HCT116 (cell line): ENCODE results near the gene GTF2H4.

Experiments
- EZH2phosphoT487 ChIP-seq: fragments of 200-600 bp; IDR thresholded peaks from 2 replicates; pipeline ENCODE4 v1.6.1; 2018; ENCODE audit warnings: antibody characterized with exemption, borderline replicate concordance
- JUND ChIP-seq: IDR thresholded peaks from 2 replicates; pipeline ENCODE4 v1.6.1; 2012
- POLR2A ChIP-seq: IDR thresholded peaks from 2 replicates; pipeline ENCODE4 v1.7.0; 2011; ENCODE audit warnings: borderline replicate concordance; ENCODE audit not compliant: insufficient read depth, insufficient read length; ENCODE audit errors: extremely low read depth
- POLR2AphosphoS5 ChIP-seq: IDR thresholded peaks from 2 replicates; pipeline ENCODE4 v1.6.1; 2011; ENCODE audit warnings: mild to moderate bottlenecking, low read depth, low read length, moderate library complexity
- SRF ChIP-seq: IDR thresholded peaks from 2 replicates; pipeline ENCODE4 v1.6.1; 2012; ENCODE audit warnings: low read depth
- TCF7L2 ChIP-seq: IDR thresholded peaks from 2 replicates; pipeline ENCODE4 v1.7.0; 2011; ENCODE audit warnings: borderline replicate concordance, inconsistent platforms; ENCODE audit not compliant: insufficient read depth, insufficient read length; ENCODE audit errors: extremely low read depth
- ZFX ChIP-seq: fragments of 450-650 bp; IDR thresholded peaks from 2 replicates; pipeline ENCODE4 v1.6.1; 2017
- ZNF274 ChIP-seq: fragments of 200-500 bp; sonication (Bioruptor generic); IDR thresholded peaks from 2 replicates; pipeline ENCODE4 v1.6.1; 2014; ENCODE audit warnings: mild to moderate bottlenecking, low read depth, low read length, inconsistent platforms
- TF ChIP-seq, protein P1 (sequence below): IDR thresholded peaks from 2 replicates; pipeline ENCODE4 v1.6.1; 2012; ENCODE audit warnings: low read depth
- TF ChIP-seq, protein P2 (sequence below): IDR thresholded peaks from 2 replicates; pipeline ENCODE4 v1.6.1; 2012
- TF ChIP-seq, protein P3 (sequence below), 3 experiments: fragments of 200-600 bp in 1 of 3; sonication (generic) in 1 of 3; IDR thresholded peaks in 2 of 3; conservative IDR thresholded peaks in 1 of 3; 2 replicates each; pipeline ENCODE4 v1.5.1; 2012 to 2017; ENCODE audit warnings: low read depth in 2 of 3, low read length in 2 of 3, antibody characterized with exemption in 1 of 3, borderline replicate concordance in 1 of 3, control low read depth in 1 of 3, mild to moderate bottlenecking in 1 of 3, mixed read lengths in 1 of 3, mixed run types in 1 of 3, moderate library complexity in 1 of 3; ENCODE audit not compliant: insufficient read depth in 1 of 3
- TF ChIP-seq, protein P4 (sequence below): IDR thresholded peaks from 2 replicates; pipeline ENCODE4 v1.6.1; 2012

DNA sequence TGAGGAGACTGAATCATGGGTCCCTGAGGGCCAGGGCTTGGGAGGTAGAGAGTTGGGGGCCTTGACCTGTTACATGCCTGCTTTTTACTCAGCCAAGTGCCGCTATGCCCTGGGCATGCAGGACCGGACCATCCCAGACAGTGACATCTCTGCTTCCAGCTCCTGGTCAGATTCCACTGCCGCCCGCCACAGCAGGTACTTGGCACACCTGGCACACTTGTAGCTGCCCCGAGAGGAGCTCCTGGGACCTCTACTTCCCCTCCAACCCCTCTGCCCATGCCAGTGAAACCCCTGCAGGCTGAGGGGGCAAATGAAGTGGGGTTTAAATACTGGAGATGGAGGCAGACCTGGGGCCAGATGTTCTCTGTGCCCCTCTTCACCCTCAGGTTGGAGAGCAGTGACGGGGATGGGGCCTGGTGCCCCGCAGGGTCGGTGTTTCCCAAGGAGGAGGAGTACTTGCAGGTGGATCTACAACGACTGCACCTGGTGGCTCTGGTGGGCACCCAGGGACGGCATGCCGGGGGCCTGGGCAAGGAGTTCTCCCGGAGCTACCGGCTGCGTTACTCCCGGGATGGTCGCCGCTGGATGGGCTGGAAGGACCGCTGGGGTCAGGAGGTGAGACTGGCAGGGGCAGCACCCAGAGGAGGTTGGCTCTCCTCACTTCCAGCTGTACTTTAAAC lies 19.1 kb upstream of the GTF2H4 start:
- TF ChIP-seq, protein P1, sequence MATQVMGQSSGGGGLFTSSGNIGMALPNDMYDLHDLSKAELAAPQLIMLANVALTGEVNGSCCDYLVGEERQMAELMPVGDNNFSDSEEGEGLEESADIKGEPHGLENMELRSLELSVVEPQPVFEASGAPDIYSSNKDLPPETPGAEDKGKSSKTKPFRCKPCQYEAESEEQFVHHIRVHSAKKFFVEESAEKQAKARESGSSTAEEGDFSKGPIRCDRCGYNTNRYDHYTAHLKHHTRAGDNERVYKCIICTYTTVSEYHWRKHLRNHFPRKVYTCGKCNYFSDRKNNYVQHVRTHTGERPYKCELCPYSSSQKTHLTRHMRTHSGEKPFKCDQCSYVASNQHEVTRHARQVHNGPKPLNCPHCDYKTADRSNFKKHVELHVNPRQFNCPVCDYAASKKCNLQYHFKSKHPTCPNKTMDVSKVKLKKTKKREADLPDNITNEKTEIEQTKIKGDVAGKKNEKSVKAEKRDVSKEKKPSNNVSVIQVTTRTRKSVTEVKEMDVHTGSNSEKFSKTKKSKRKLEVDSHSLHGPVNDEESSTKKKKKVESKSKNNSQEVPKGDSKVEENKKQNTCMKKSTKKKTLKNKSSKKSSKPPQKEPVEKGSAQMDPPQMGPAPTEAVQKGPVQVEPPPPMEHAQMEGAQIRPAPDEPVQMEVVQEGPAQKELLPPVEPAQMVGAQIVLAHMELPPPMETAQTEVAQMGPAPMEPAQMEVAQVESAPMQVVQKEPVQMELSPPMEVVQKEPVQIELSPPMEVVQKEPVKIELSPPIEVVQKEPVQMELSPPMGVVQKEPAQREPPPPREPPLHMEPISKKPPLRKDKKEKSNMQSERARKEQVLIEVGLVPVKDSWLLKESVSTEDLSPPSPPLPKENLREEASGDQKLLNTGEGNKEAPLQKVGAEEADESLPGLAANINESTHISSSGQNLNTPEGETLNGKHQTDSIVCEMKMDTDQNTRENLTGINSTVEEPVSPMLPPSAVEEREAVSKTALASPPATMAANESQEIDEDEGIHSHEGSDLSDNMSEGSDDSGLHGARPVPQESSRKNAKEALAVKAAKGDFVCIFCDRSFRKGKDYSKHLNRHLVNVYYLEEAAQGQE = no peak
- TF ChIP-seq POLR2A (no peak), POLR2AphosphoS5 (no peak), EZH2phosphoT487 (no peak), ZFX (no peak), ZNF274 (no peak), SRF (no peak), TCF7L2 (no peak), JUND (no peak)
- TF ChIP-seq, protein P2, sequence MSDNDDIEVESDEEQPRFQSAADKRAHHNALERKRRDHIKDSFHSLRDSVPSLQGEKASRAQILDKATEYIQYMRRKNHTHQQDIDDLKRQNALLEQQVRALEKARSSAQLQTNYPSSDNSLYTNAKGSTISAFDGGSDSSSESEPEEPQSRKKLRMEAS = no peak
- TF ChIP-seq, protein P3, sequence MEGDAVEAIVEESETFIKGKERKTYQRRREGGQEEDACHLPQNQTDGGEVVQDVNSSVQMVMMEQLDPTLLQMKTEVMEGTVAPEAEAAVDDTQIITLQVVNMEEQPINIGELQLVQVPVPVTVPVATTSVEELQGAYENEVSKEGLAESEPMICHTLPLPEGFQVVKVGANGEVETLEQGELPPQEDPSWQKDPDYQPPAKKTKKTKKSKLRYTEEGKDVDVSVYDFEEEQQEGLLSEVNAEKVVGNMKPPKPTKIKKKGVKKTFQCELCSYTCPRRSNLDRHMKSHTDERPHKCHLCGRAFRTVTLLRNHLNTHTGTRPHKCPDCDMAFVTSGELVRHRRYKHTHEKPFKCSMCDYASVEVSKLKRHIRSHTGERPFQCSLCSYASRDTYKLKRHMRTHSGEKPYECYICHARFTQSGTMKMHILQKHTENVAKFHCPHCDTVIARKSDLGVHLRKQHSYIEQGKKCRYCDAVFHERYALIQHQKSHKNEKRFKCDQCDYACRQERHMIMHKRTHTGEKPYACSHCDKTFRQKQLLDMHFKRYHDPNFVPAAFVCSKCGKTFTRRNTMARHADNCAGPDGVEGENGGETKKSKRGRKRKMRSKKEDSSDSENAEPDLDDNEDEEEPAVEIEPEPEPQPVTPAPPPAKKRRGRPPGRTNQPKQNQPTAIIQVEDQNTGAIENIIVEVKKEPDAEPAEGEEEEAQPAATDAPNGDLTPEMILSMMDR (IDR thresholded peaks at IDR 0.05 in 2 of 3, conservative IDR thresholded peaks at IDR 0.05 in 1 of 3; ENCODE audit: borderline replicate concordance in 1 of 3, insufficient read depth in 1 of 3, low read depth in 2 of 3, low read length in 2 of 3) = no peak
- TF ChIP-seq, protein P4, sequence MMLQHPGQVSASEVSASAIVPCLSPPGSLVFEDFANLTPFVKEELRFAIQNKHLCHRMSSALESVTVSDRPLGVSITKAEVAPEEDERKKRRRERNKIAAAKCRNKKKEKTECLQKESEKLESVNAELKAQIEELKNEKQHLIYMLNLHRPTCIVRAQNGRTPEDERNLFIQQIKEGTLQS = no peak
